ENCODE data around the gene SLCO4A1.

- TF ChIP-seq CTCF (IDR thresholded peaks at IDR 0.05), result no peak
- TF ChIP-seq POLR2A (IDR thresholded peaks at IDR 0.05), result no peak
These were observed 49.2 kb downstream of the SLCO4A1 start for GRCh38 chr20:62691487-62691886.
